D341Med (cell line): Measurements from ENCODE around the gene SH3BGRL3.
"Not testable (repeated sequence)": the region's sequence is repeated elsewhere in the genome, so short reads cannot be mapped to it uniquely, and the experiment has no call there.

Experiments
- DNase-seq: peaks from one replicate; pipeline ENCODE4 v3.0.0; 2012; ENCODE audit warnings: low spot score

Gene SH3BGRL3

GRCh38 chr1:26279456-26280332, at the start of gene SH3BGRL3:
TSS of gene SH3BGRL3 (plus strand) at chr1:26280086. CDS start at chr1:26280156, 70 bp downstream.
- peak; percentile 93 for DNase-seq

GRCh38 chr1:26230682-26231081, 49.2 kb upstream of the SH3BGRL3 start:
- DNase-seq, result not testable (repeated sequence)

- peak; percentile 98 for DNase-seq
These were observed 45.8 kb upstream of the SH3BGRL3 start, which contains the start of gene CEP85 for GRCh38 chr1:26233903-26234643. TSS of gene CEP85 (plus strand) at chr1:26234200. CDS start at chr1:26239784, 5,584 bp downstream.

- DNase-seq, result no peak
These were observed 45.1 kb upstream of the SH3BGRL3 start for GRCh38 chr1:26234644-26235370.

- DNase-seq, result no peak
These were observed 42.5 kb upstream of the SH3BGRL3 start for GRCh38 chr1:26237230-26237966.

GRCh38 chr1:26239936-26240335, 40.0 kb upstream of the SH3BGRL3 start:
- no peak for DNase-seq

- no peak for DNase-seq
These were observed 27.2 kb upstream of the SH3BGRL3 start for GRCh38 chr1:26252718-26253117.

- no peak for DNase-seq
These were observed 25.5 kb upstream of the SH3BGRL3 start for GRCh38 chr1:26254404-26254803.

GRCh38 chr1:26257222-26257621, 22.7 kb upstream of the SH3BGRL3 start:
- no peak for DNase-seq

GRCh38 chr1:26259005-26259404, 20.9 kb upstream of the SH3BGRL3 start:
- no peak for DNase-seq

GRCh38 chr1:26259578-26259977, 20.3 kb upstream of the SH3BGRL3 start:
- DNase-seq, result no peak

- DNase-seq, result peak; percentile 84
These were observed 16.7 kb upstream of the SH3BGRL3 start for GRCh38 chr1:26263212-26263611.

GRCh38 chr1:26265405-26265804, 14.5 kb upstream of the SH3BGRL3 start:
- DNase-seq, result no peak

- no peak for DNase-seq
These were observed 11.3 kb upstream of the SH3BGRL3 start for GRCh38 chr1:26268290-26269197.

- DNase-seq, result no peak
These were observed 10.7 kb upstream of the SH3BGRL3 start for GRCh38 chr1:26269198-26269550.

- no peak for DNase-seq
These were observed 5.0 kb upstream of the SH3BGRL3 start for GRCh38 chr1:26274801-26275425.

- DNase-seq, result peak; percentile 72
These were observed 4.1 kb upstream of the SH3BGRL3 start for GRCh38 chr1:26275580-26276431.

GRCh38 chr1:26276432-26276838, 3.5 kb upstream of the SH3BGRL3 start:
- DNase-seq, result no peak

GRCh38 chr1:26277261-26277661, 2.6 kb upstream of the SH3BGRL3 start:
- no peak for DNase-seq
